ENCODE measurements around the gene MRPL49. TPM values are rescaled to one million over a fixed set of nuclear protein-coding genes. Genes with fewer than 3 reads are reported as not detected.

Gene MRPL49
- total and polyA plus RNA-seq, 2 donors (not counting 1 experiment from before 2014, with no cell fraction given): 39.6 to 48.5 TPM

GRCh38 chr11:65102142-65103095 is 19.7 kb upstream of the MRPL49 start:
- no peak overlapping the region for H3K9ac ChIP-seq (ENCODE audit: low read length)
- intact Hi-C loops (cut with micrococcal nuclease): no loop called here
- ATAC-seq (ENCODE audit: low read depth) (no peak), DNase-seq (no peak)
- POLR2A ChIA-PET: no interaction called here
- H3K36me3 ChIP-seq (replicated peaks in 1 of 2; ENCODE audit: control extremely low read depth in 1 of 2, control insufficient read depth in 1 of 2, extremely low read depth in 1 of 2, insufficient read depth in 2 of 2, low read length in 1 of 2): peaks cover 0 to 44% of the 10 kb centered on the region in 2 experiments
- CTCF ChIA-PET: interaction anchor here (10.2 kb wide), 1 partner anchor 8 kb away, joined by 96 read pairs; the partner anchor contains the start of gene TM7SF2
- H3K4me1 Mint-ChIP-seq: peaks cover 16% of the 10 kb centered on the region
- no peak overlapping the region for H3K27ac Mint-ChIP-seq
- peaks cover 0 to under 1% of the 10 kb centered on the region in 2 donors for H3K4me1 ChIP-seq (ENCODE audit: control insufficient read depth in 2 of 2, insufficient read depth in 2 of 2, low read length in 2 of 2)
- no peaks in the 10 kb centered on the region for H3K9me3 Mint-ChIP-seq (ENCODE audit: insufficient read depth)
- TF ChIP-seq EZH2 (IDR thresholded peaks at IDR 0.05; ENCODE audit: borderline replicate concordance, insufficient read depth, low read depth, low read length, poor library complexity, severe bottlenecking) (no peak), CTCF (IDR thresholded peaks at IDR 0.05) (no peak)
- peaks cover 28% of the 10 kb centered on the region for H4K20me1 ChIP-seq (ENCODE audit: control insufficient read depth, insufficient read depth, low read length, poor library complexity, severe bottlenecking)
- no peak overlapping the region for H3K4me3 ChIP-seq (ENCODE audit: control extremely low read depth in 1 of 5, extremely low read depth in 1 of 5, insufficient read depth in 1 of 5, low read depth in 2 of 5, low read length in 4 of 5)
- no peaks in the 10 kb centered on the region for H3K9me3 ChIP-seq (ENCODE audit: control extremely low read depth in 1 of 3, control insufficient read depth in 2 of 3, insufficient read depth in 1 of 3, low read length in 2 of 3)
- H3K79me2 ChIP-seq (ENCODE audit: control insufficient read depth, insufficient read depth, low read length): peaks cover 68% of the 10 kb centered on the region
- no peaks in the 10 kb centered on the region for H3K27me3 ChIP-seq (replicated peaks in 1 of 4; ENCODE audit: control extremely low read depth in 1 of 4, control insufficient read depth in 3 of 4, insufficient read depth in 4 of 4, low read length in 3 of 4)
- 100% methylated on average over 6 of the region's 8 CpGs for WGBS (ENCODE audit: insufficient coverage)
- no peak overlapping the region for H3K27ac ChIP-seq (ENCODE audit: low read length in 2 of 2)
- no peaks in the 10 kb centered on the region for H3K27me3 Mint-ChIP-seq
- no peak overlapping the region for H3K4me2 ChIP-seq (replicated peaks; ENCODE audit: low read depth, low read length, poor library complexity, severe bottlenecking)
- H2AFZ ChIP-seq (ENCODE audit: insufficient read depth, low read depth, low read length, poor library complexity, severe bottlenecking): no peak overlapping the region
- no peak overlapping the region for H3K4me3 Mint-ChIP-seq

GRCh38 chr11:65103476-65103875 is 18.6 kb upstream of the MRPL49 start:
- H3K27ac ChIP-seq (ENCODE audit: low read length in 2 of 2): no peak overlapping the region
- H3K27me3 Mint-ChIP-seq: no peaks in the 10 kb centered on the region
- DNase-seq: no peak

More at GRCh38 chr11:65103476-65103875, 18.6 kb upstream of the MRPL49 start:
- Histone ChIP-seq H2AFZ (ENCODE audit: insufficient read depth, low read depth, low read length, poor library complexity, severe bottlenecking) (no peak overlapping the region), H3K9me3 (ENCODE audit: control extremely low read depth in 1 of 3, control insufficient read depth in 2 of 3, insufficient read depth in 1 of 3, low read length in 2 of 3) (no peaks in the 10 kb centered on the region), H3K9ac (ENCODE audit: low read length) (no peak overlapping the region), H3K4me2 (replicated peaks; ENCODE audit: low read depth, low read length, poor library complexity, severe bottlenecking) (no peak overlapping the region), H3K36me3 (replicated peaks in 1 of 2; ENCODE audit: control extremely low read depth in 1 of 2, control insufficient read depth in 1 of 2, extremely low read depth in 1 of 2, insufficient read depth in 2 of 2, low read length in 1 of 2) (peaks cover 0 to 45% of the 10 kb centered on the region in 2 experiments), H3K4me3 (ENCODE audit: control extremely low read depth in 1 of 5, extremely low read depth in 1 of 5, insufficient read depth in 1 of 5, low read depth in 2 of 5, low read length in 4 of 5) (no peak overlapping the region), H3K79me2 (ENCODE audit: control insufficient read depth, insufficient read depth, low read length) (peaks cover 57% of the 10 kb centered on the region), H4K20me1 (ENCODE audit: control insufficient read depth, insufficient read depth, low read length, poor library complexity, severe bottlenecking) (peaks cover 26% of the 10 kb centered on the region), H3K27me3 (replicated peaks in 1 of 4; ENCODE audit: control extremely low read depth in 1 of 4, control insufficient read depth in 3 of 4, insufficient read depth in 4 of 4, low read length in 3 of 4) (no peaks in the 10 kb centered on the region), H3K4me1 (ENCODE audit: control insufficient read depth in 2 of 2, insufficient read depth in 2 of 2, low read length in 2 of 2) (no peaks in the 10 kb centered on the region)
- ATAC-seq (ENCODE audit: low read depth): no peak
- Mint-ChIP-seq H3K9me3 (ENCODE audit: insufficient read depth) (no peaks in the 10 kb centered on the region), H3K4me3 (no peak overlapping the region), H3K27ac (no peak overlapping the region), H3K4me1 (peaks cover 11% of the 10 kb centered on the region)
- intact Hi-C loops (cut with micrococcal nuclease): no loop called here
- TF ChIP-seq EZH2 (IDR thresholded peaks at IDR 0.05; ENCODE audit: borderline replicate concordance, insufficient read depth, low read depth, low read length, poor library complexity, severe bottlenecking) (no peak), CTCF (IDR thresholded peaks at IDR 0.05) (no peak)
- CTCF ChIA-PET: interaction anchor here (0.6 to 10.2 kb wide), 3 partner anchors 7 to 89 kb away, joined by 3 to 96 read pairs (median 3); partner anchors contain the start of gene TM7SF2
- POLR2A ChIA-PET: no interaction called here

All from B cell (primary cell).